A549 (cell line): ENCODE data around the gene ZNF786. TPM values are rescaled to one million over a fixed set of nuclear protein-coding genes. Genes with fewer than 3 reads are reported as not detected.

Experiments used
- ATAC-seq, 2 experiments: fragments of 200-7000 bp in 1 of 2; fragments of >200 bp in 1 of 2; cut with Nextera tagmentation in 1 of 2; cut with Tn5 transposase in 1 of 2; 3 replicates each; pipeline versions ENCODE4 v1.8.0 to v1.9.1; 2018 to 2020; ENCODE audit warnings: mild to moderate bottlenecking in 1 of 2, moderate library complexity in 1 of 2
- CTCF ChIA-PET: fragments of 300-600 bp; sonication (Branson Sonifier 250); formaldehyde crosslinking; extraction: SDS; loops from one replicate; lab custom pipeline; 2021; ENCODE audit warnings: antibody characterized with exemption, inconsistent platforms; lab: Yijun Ruan, JAX
- POLR2A ChIA-PET: fragments of 350-600 bp; formaldehyde crosslinking; extraction: SDS; loops from one replicate; lab custom pipeline; 2021; ENCODE audit warnings: antibody characterized with exemption, inconsistent platforms; lab: Yijun Ruan, JAX
- DNase-seq, 2 experiments: peaks; one replicate each; pipeline versions ENCODE4 v3.0.0 to v3.0.0-alpha.2; 2011 to 2016; ENCODE audit warnings: low read depth in 1 of 2, low spot score in 1 of 2
- FAIRE-seq: peaks from 2 replicates; lab custom pipeline; 2011; peaks lifted over from hg19 to GRCh38; lab: Jason Lieb, UNC
- H3K27ac ChIP-seq, 2 experiments: fragments of >200 bp; sonication (Bioruptor Twin); formaldehyde crosslinking; 3 replicates each; pipeline ENCODE4 v1.5.1; 2016 to 2017
- H3K4me1 ChIP-seq: fragments of >200 bp; sonication (Bioruptor Twin); formaldehyde crosslinking; 3 replicates; pipeline ENCODE4 v1.6.1; 2016
- H3K4me2 ChIP-seq: fragments of >200 bp; sonication (Bioruptor Twin); formaldehyde crosslinking; 3 replicates; pipeline ENCODE4 v1.6.1; 2016
- H3K4me3 ChIP-seq: fragments of >200 bp; sonication (Bioruptor Twin); formaldehyde crosslinking; 3 replicates; pipeline ENCODE4 v1.5.1; 2016
- H3K9me3 ChIP-seq: fragments of >200 bp; sonication (Bioruptor Twin); formaldehyde crosslinking; 3 replicates; pipeline ENCODE4 v1.6.1; 2016
- ATOH8 ChIP-seq: fragments of 250-450 bp; sonication (Bioruptor Pico); IDR thresholded peaks from 2 replicates; pipeline ENCODE4 v1.5.0; 2020; ENCODE audit warnings: low read depth, mild to moderate bottlenecking, moderate library complexity
- BHLHE40 ChIP-seq: IDR thresholded peaks from 2 replicates; pipeline ENCODE4 v1.6.1; 2012; ENCODE audit warnings: low read depth, low read length, inconsistent platforms
- CHD2 ChIP-seq: fragments of 150-350 bp; IDR thresholded peaks from 2 replicates; pipeline ENCODE4 v1.6.1; 2014; ENCODE audit warnings: low read length; ENCODE audit not compliant: partially characterized antibody
- CTCF ChIP-seq: fragments of >200 bp; sonication (Bioruptor Twin); formaldehyde crosslinking; IDR thresholded peaks from 3 replicates; pipeline ENCODE4 v1.5.1; 2016
- E2F6 ChIP-seq: IDR thresholded peaks from 2 replicates; pipeline ENCODE4 v1.6.1; 2012; ENCODE audit warnings: low read depth, borderline replicate concordance
- EP300 ChIP-seq, 2 experiments: fragments of >200 bp; sonication (Bioruptor Twin); formaldehyde crosslinking; IDR thresholded peaks; 2 replicates in 1 of 2; 3 replicates in 1 of 2; pipeline ENCODE4 v1.6.1; 2016 to 2017
- FOSB ChIP-seq: fragments of 250-450 bp; sonication (Bioruptor Pico); IDR thresholded peaks from 2 replicates; pipeline ENCODE4 v1.5.0; 2020; ENCODE audit warnings: mild to moderate bottlenecking, moderate library complexity
- FOSL2 ChIP-seq, 2 experiments: fragments of 450-650 bp in 1 of 2; fragments of >200 bp in 1 of 2; sonication (Bioruptor Twin) in 1 of 2; formaldehyde crosslinking; IDR thresholded peaks; 2 replicates each; pipeline versions ENCODE4 v1.5.0 to v1.6.1; 2016 to 2020; ENCODE audit warnings: mild to moderate bottlenecking in 1 of 2, moderate library complexity in 1 of 2
- FOXS1 ChIP-seq: fragments of 250-450 bp; sonication (Bioruptor Pico); IDR thresholded peaks from 2 replicates; pipeline ENCODE4 v1.5.0; 2020; ENCODE audit warnings: mild to moderate bottlenecking, moderate library complexity
- HDAC2 ChIP-seq: fragments of 200-600 bp; sonication (generic); IDR thresholded peaks from 2 replicates; pipeline ENCODE4 v1.6.1; 2016
- HOXA7 ChIP-seq: fragments of 250-450 bp; sonication (Bioruptor Pico); IDR thresholded peaks from 2 replicates; pipeline ENCODE4 v1.5.0; 2020; ENCODE audit warnings: mild to moderate bottlenecking, moderate library complexity
- HOXB5 ChIP-seq: fragments of 250-450 bp; sonication (Bioruptor Pico); IDR thresholded peaks from 2 replicates; pipeline ENCODE4 v1.5.0; 2020; ENCODE audit warnings: mild to moderate bottlenecking, moderate library complexity
- JUN ChIP-seq, 2 experiments: fragments of >200 bp; sonication (Bioruptor Twin); formaldehyde crosslinking; IDR thresholded peaks; 2 replicates in 1 of 2; 3 replicates in 1 of 2; pipeline ENCODE4 v1.6.1; 2016 to 2017
- KDM1A ChIP-seq: fragments of 200-600 bp; sonication (generic); IDR thresholded peaks from 2 replicates; pipeline ENCODE4 v1.6.1; 2016; ENCODE audit warnings: low read depth, mild to moderate bottlenecking
- KDM5A ChIP-seq: fragments of 200-600 bp; sonication (generic); IDR thresholded peaks from 2 replicates; pipeline ENCODE4 v1.6.1; 2016; ENCODE audit warnings: antibody characterized with exemption, mild to moderate bottlenecking
- MAX ChIP-seq: IDR thresholded peaks from 2 replicates; pipeline ENCODE4 v1.6.1; 2012
- MAZ ChIP-seq: fragments of 150-350 bp; IDR thresholded peaks from 2 replicates; pipeline ENCODE4 v1.6.1; 2014; ENCODE audit warnings: antibody characterized with exemption, low read depth, low read length, borderline replicate concordance
- NFE2L2 ChIP-seq: fragments of 150-350 bp; conservative IDR thresholded peaks from 2 replicates; pipeline ENCODE4 v1.6.1; 2014; ENCODE audit warnings: low read length
- NR3C1 ChIP-seq: fragments of >200 bp; sonication (Bioruptor Twin); formaldehyde crosslinking; IDR thresholded peaks from 3 replicates; pipeline ENCODE4 v1.6.1; 2017
- PBX3 ChIP-seq: IDR thresholded peaks from 2 replicates; pipeline ENCODE4 v1.6.1; 2012
- POLR2A ChIP-seq: IDR thresholded peaks from 2 replicates; pipeline ENCODE4 v1.6.1; 2012; ENCODE audit warnings: mild to moderate bottlenecking, low read length
- POLR2AphosphoS2 ChIP-seq: conservative IDR thresholded peaks from 2 replicates; pipeline ENCODE4 v1.6.1; 2012; ENCODE audit warnings: low read length, improper control_type of control experiment, inconsistent platforms
- REST ChIP-seq: fragments of 200-600 bp; sonication (generic); IDR thresholded peaks from 2 replicates; pipeline ENCODE4 v1.6.1; 2016; ENCODE audit warnings: antibody characterized with exemption, mild to moderate bottlenecking, moderate library complexity
- SREBF2 ChIP-seq: fragments of 450-650 bp; IDR thresholded peaks from 2 replicates; pipeline ENCODE4 v1.6.1; 2014; ENCODE audit warnings: mild to moderate bottlenecking, moderate library complexity
- ZNF302 ChIP-seq: fragments of 250-450 bp; sonication (Bioruptor Pico); IDR thresholded peaks from 2 replicates; pipeline ENCODE4 v1.9.0; 2021; ENCODE audit warnings: inconsistent platforms, mild to moderate bottlenecking, moderate library complexity
- ZSCAN20 ChIP-seq: fragments of 250-450 bp; sonication (Bioruptor Pico); IDR thresholded peaks from 2 replicates; pipeline ENCODE4 v1.8.0; 2022; ENCODE audit warnings: mild to moderate bottlenecking, moderate library complexity
- WGBS: methylation state at CpG from one replicate; pipeline ENCODE4 v1.1.6; 2017; ENCODE audit errors: missing lambda C conversion rate; 5-methylcytosine and 5-hydroxymethylcytosine counted together
- polyA plus RNA-seq, 4 experiments: library from polyadenylated mRNA; depleted of rRNA in 3 of 4; stranded (reverse); fragments of >200 nt; fragmentation: RNase III in 1 of 4; extraction: RNeasy Plus Mini Kit Qiagen cat#74134 plus additional on column Dnase treatment in 1 of 4; gene quantifications; 2 replicates in 3 of 4; 3 replicates in 1 of 4; pipeline ENCODE4 v1.2.3, GENCODE V29; 2011 to 2017

Gene ZNF786
- polyA plus RNA-seq, 2 of the 4 experiments (the other 2 are of a cell fraction): 4.6 to 4.9 TPM

- H3K4me3 ChIP-seq: no peak overlapping the region
- CTCF ChIA-PET: interaction anchor here (2.3 kb wide), 1 partner anchor 16 kb away, joined by 17 read pairs; the partner anchor contains the start of gene ZNF398
- peaks cover 5% of the 10 kb centered on the region; the same call in 1 of the 3 replicates for H3K9me3 ChIP-seq
- H3K27ac ChIP-seq: no peak overlapping the region
- DNase-seq: no peak
- no peak overlapping the region for H3K4me2 ChIP-seq
- no peak for ATAC-seq
- WGBS: 88% methylated on average over 5 of the region's 5 CpGs
- no peak for FAIRE-seq
- TF ChIP-seq ZSCAN20 (CRISPR knock-in tag): no peak
- no peak for TF ChIP-seq POLR2A
- no peak for TF ChIP-seq PBX3
- TF ChIP-seq FOXS1: no peak
- TF ChIP-seq HOXB5 (CRISPR knock-in tag): no peak
- TF ChIP-seq BHLHE40: no peak
- no peak for TF ChIP-seq MAZ
- no peak for TF ChIP-seq NFE2L2
- POLR2A ChIA-PET: no interaction called here
- peaks cover 8% of the 10 kb centered on the region for H3K4me1 ChIP-seq
Observed at GRCh38 chr7:149130572-149131198, 40.2 kb upstream of the ZNF786 start.

GRCh38 chr7:149126662-149127266, 36.2 kb upstream of the ZNF786 start:
- H3K9me3 ChIP-seq: peaks cover 5% of the 10 kb centered on the region; the same call in 1 of the 3 replicates
- H3K4me3 ChIP-seq: peak overlapping the region; percentile 99
- H3K4me2 ChIP-seq: peak overlapping the region; percentile 97
- CTCF ChIA-PET: interaction anchor here (0.5 to 7.6 kb wide), 25 partner anchors 9 to 334 kb away, joined by 3 to 84 read pairs (median 6); partner anchors contain the start of genes ZNF282, ZNF398 and ZNF777
- peaks cover 14% of the 10 kb centered on the region for H3K4me1 ChIP-seq
- TF ChIP-seq NR3C1 (no peak), SREBF2 (no peak), JUN (IDR thresholded peaks at IDR 0.05) (no peak; a peak in 1 of 5 replicates), ZSCAN20 (CRISPR knock-in tag) (no peak), POLR2AphosphoS2 (no peak), ATOH8 (CRISPR knock-in tag) (0 out of 2 replicates have a peak, but pooled peaks have one; percentile 11), KDM1A (no peak), CTCF (no peak), EP300 (IDR thresholded peaks at IDR 0.05) (no peak), HDAC2 (no peak; the same call in 1 of the 2 replicates), CHD2 (no peak), POLR2A (0 out of 2 replicates have a peak, but pooled peaks have one; percentile 15), ZNF302 (CRISPR knock-in tag) (no peak), HOXA7 (CRISPR knock-in tag) (no peak), FOSL2 (IDR thresholded peaks at IDR 0.05) (no peak), FOSL2 (CRISPR knock-in tag; IDR thresholded peaks at IDR 0.05) (no peak), KDM5A (no peak), MAX (peak; percentile 69), REST (no peak), HOXB5 (CRISPR knock-in tag) (no peak), FOSB (no peak), E2F6 (peak; percentile 91)
- TF ChIP-seq, all 56 proteins: peak for 4
- peak; percentile 77 to 85 for ATAC-seq
- POLR2A ChIA-PET: interaction anchor here (1.0 to 1.5 kb wide), 5 partner anchors 9 to 68 kb away, joined by 3 to 16 read pairs (median 4); partner anchors contain the start of genes ZNF282 and ZNF398
- 0% methylated on average over 17 of the region's 48 CpGs for WGBS
- FAIRE-seq: no peak
- H3K27ac ChIP-seq: peak overlapping the region; percentile 95 to 96
- DNase-seq: peak; percentile 62 to 63
